Testis (tissue), 2 donors: ENCODE results near the gene C20orf144.

ENCODE experiments used
- POLR2A ChIP-seq: fragments of 450-650 bp; IDR thresholded peaks from one replicate; pipeline ENCODE4 v1.6.1; 2017; ENCODE audit warnings: antibody characterized with exemption, mild to moderate bottlenecking, moderate library complexity
- TF ChIP-seq, protein P1 (sequence below), 3 experiments: fragments of 450-650 bp in 2 of 3; fragments of 200-600 bp in 1 of 3; sonication (generic) in 1 of 3; IDR thresholded peaks; one replicate each; pipeline ENCODE4 v1.5.1; 2016 to 2019; ENCODE audit warnings: antibody characterized with exemption in 3 of 3, mild to moderate bottlenecking in 2 of 3, moderate library complexity in 1 of 3

DNA sequence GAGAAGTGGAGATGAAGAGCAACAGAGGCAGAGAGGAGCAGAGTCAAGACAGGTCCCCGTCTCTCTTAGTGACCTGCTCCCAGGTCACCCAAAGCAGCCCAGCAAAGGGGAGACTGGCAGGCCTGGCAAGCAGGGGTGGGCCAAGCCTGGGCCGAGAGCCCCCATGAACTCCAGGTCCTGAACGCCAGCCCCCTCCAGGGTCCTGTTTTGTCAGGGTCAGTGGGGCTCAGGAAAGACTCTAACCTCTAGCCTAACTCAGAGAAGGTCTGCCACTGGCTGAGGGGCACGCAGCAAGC is 10.9 kb downstream of the C20orf144 start:
- TF ChIP-seq, protein P1, sequence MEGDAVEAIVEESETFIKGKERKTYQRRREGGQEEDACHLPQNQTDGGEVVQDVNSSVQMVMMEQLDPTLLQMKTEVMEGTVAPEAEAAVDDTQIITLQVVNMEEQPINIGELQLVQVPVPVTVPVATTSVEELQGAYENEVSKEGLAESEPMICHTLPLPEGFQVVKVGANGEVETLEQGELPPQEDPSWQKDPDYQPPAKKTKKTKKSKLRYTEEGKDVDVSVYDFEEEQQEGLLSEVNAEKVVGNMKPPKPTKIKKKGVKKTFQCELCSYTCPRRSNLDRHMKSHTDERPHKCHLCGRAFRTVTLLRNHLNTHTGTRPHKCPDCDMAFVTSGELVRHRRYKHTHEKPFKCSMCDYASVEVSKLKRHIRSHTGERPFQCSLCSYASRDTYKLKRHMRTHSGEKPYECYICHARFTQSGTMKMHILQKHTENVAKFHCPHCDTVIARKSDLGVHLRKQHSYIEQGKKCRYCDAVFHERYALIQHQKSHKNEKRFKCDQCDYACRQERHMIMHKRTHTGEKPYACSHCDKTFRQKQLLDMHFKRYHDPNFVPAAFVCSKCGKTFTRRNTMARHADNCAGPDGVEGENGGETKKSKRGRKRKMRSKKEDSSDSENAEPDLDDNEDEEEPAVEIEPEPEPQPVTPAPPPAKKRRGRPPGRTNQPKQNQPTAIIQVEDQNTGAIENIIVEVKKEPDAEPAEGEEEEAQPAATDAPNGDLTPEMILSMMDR (IDR thresholded peaks at IDR 0.05), result no peak
- no peak for TF ChIP-seq POLR2A
